ENCODE data around the gene REV3L. TPM values are rescaled to one million over a fixed set of nuclear protein-coding genes. Genes with fewer than 3 reads are reported as not detected.
"Not testable (repeated sequence)": the region's sequence is repeated elsewhere in the genome, so short reads cannot be mapped to it uniquely, and the experiment has no call there.

Gene REV3L
- total RNA-seq, 2 experiments from 2014 or later: 17.0 TPM

DNA sequence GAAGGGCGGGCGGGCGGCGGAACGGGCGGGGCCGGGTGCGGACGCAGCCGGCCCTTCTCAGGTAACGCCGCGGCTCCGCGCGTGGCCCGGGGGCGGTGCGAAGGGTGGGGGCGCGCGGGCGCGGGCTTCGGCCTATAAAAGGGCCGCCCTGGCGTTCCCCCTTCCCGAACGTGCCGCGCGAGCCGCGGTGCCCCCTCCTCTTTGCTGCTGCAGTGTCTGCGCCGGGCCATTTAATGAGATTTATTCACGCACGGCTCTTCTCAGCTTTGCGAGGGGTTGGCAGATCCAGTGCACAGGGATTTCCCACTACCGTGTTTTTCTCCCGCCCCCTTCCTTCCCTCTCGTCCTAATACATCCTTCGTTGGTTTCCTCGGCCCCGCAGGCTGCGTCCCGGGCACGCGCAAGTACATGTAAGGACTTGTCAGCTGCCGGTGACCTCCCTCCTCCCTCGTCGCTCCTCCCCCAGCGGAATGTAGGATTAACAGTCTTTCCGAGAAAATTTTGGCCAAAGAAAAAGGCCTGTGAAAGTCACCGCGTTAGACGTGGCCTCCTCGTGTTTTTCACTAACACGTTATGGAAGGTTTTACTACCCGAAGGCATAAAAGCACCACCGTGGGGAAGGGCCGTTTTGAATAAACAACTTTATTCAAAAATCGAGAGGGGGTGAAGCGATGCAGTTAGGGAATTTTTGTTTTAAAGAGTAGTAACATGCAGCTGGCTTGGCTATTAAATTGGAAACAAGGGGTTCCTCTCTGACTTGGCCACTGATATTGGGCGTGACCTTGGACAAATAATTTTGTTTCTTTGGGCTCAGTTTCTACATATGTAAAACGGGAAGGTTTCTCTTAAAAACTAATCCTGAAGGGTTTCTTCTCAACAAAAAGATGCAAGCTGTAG, 966 bp upstream of the REV3L start:
- peak overlapping the region; percentile 98 for H3K27ac Mint-ChIP-seq

DNA sequence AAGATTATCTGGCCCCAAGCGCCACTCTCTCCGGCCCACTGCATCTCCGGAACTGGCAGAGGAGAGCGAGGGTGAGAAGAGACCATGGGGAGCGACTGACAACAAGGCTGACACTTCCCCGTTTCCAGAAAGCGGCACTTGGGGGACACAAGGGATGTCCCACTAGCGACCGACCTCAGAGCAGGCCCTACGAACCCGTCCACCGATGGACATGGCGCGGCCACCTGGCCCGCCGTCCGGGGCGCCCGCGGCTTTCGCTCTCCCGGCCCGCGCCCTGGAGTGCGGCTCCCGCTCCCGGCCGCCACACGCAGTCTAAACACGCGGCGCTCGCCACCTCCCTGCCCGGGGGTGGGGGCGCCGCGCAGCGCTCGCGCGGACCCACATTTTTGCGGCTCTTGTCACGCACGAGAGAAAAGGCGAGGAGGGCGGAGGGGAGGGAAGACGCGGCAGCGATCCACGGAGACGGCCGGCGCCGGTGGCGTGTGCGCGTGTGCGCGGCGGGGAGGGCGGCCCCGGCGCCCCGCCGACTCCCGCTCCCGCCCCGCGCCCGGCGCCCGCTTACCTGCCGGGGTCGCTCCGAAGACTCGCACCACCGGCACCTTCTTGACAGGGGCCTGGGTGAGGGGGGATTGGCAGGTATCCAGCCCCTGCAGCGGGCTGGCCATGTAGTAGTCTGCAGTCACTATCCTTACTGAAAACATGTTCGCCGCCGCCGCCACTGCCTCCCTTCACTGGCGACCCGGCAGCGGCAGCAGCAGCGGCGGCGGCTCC, 645 bp downstream of the REV3L start:
- H3K27me3 Mint-ChIP-seq: no peaks in the 10 kb centered on the region
- peak; percentile 44 for DNase-seq
- peak overlapping the region; percentile 98 for H3K27ac Mint-ChIP-seq
- H3K36me3 Mint-ChIP-seq: peaks cover 25% of the 10 kb centered on the region
- H3K9me3 Mint-ChIP-seq: peaks cover 2% of the 10 kb centered on the region
- peaks cover 36% of the 10 kb centered on the region for H3K4me1 Mint-ChIP-seq
- peak overlapping the region; percentile 97 for H3K4me3 Mint-ChIP-seq

More for the DNA sequence above, 966 bp upstream of the REV3L start:
- Mint-ChIP-seq H3K9me3 (peaks cover 2% of the 10 kb centered on the region), H3K36me3 (peaks cover 35% of the 10 kb centered on the region), H3K4me3 (peak overlapping the region; percentile 97), H3K27me3 (no peaks in the 10 kb centered on the region), H3K4me1 (peaks cover 37% of the 10 kb centered on the region)
- DNase-seq: peak; percentile 80

DNA sequence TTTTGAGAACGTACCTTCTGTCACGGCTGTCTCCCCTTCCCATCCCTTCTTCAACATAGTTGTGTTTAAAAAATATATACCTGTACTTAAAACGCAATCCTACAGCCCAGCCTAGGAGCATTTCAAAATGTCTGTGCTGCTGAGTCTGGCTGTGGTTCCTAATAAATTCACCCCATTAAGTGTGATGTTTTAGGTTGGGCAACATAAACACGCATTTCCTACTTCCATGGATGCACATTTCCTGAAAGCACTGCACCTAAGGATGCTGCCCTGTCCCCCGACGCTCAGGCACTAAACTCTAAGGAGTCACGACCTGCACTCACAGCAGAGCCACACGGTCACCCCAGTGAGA, 1.2 kb downstream of the REV3L start:
- H3K4me1 Mint-ChIP-seq: peaks cover 33% of the 10 kb centered on the region

DNA sequence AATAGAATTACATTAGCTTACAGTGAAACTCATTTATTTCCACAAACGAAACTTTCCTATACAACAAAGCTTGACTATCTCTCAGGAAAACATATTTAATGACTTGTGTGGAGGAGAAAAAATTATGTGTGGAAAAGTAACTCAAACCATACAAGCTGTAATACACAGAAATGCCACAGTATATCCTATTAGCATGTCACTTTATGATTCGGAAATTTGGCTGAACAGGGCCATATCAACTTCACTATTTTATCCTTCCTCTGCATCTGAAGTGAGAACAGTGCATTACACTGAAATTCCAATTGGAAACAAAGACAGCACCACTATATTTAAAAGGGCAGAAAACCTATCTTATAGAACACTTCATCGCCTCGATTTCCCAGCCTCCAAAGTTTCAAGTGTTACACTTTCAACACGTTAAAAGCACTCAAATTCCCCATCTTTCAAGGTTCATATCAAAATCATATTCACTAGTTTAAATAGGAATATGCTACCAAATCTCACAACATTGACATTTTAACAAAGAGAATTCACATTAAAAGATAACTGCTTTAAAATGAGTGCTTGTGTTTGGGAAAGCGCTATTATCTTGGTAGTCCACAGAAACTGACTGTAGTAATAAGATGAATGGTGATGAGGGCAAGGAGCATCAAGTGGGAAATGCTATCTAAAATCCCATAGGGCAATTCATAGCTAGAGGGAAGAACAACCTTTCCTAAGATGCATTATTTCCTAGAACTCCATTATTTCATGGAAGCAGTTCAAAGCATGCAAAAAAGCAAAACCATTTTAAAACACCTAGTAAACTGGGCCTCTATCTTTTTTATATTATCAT, 1.8 kb downstream of the REV3L start:
- Mint-ChIP-seq H3K9me3 (no peaks in the 10 kb centered on the region), H3K4me3 (peak overlapping the region; percentile 97), H3K27me3 (no peaks in the 10 kb centered on the region), H3K27ac (peak overlapping the region; percentile 43), H3K36me3 (peaks cover 14% of the 10 kb centered on the region), H3K4me1 (peaks cover 28% of the 10 kb centered on the region)
- no peak for DNase-seq

More for the DNA sequence above, 1.2 kb downstream of the REV3L start:
- Mint-ChIP-seq H3K27ac (peak overlapping the region; percentile 90), H3K4me3 (peak overlapping the region; percentile 97), H3K27me3 (no peaks in the 10 kb centered on the region), H3K9me3 (peaks cover 2% of the 10 kb centered on the region), H3K36me3 (peaks cover 20% of the 10 kb centered on the region)
- DNase-seq: no peak

DNA sequence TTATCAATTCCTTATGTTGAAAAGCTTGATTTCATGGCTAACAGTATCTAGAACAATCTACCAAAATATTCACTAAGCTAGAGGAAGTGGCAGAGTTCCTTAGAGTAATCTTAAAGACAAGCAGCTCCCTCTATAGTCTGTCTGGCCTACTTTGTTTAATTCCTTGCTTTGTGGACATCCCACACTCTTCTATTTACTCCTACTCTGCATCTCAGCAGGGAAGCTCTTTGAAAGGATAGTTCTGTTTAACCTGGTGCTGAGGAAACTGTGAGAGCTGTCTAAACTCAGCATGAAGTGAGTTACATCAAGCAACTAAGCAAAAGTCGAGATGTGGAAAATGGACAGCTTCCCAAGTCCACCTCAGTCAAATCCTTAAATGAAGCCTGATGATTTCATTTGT, 4.3 kb downstream of the REV3L start:
- Mint-ChIP-seq H3K36me3 (peaks cover 4% of the 10 kb centered on the region), H3K9me3 (no peaks in the 10 kb centered on the region), H3K27me3 (no peaks in the 10 kb centered on the region), H3K4me3 (no peak overlapping the region), H3K27ac (no peak overlapping the region), H3K4me1 (peaks cover 34% of the 10 kb centered on the region)
- no peak for DNase-seq

DNA sequence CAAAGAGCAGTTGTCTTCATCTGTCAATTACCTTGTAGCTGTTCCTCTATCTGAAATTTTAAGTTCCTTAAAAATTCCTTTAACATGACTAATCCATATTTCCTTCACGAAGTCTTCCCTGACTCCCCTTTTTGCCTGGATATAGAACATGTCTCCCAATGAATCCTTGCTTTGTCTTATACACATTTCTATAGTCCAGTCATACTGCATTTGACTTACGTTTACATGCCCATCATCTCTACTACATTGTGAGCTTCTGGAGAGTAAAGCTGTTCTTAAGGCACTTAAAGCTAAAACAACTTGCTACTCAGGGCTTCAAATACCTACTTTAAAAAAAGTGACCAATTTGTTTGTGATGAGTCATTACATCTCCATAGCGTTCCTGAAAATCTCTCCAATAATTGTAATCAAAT, 4.9 kb downstream of the REV3L start:
- peaks cover 6% of the 10 kb centered on the region for H3K36me3 Mint-ChIP-seq
- no peaks in the 10 kb centered on the region for H3K27me3 Mint-ChIP-seq
- H3K27ac Mint-ChIP-seq: peak overlapping the region; percentile 28
- no peak overlapping the region for H3K4me3 Mint-ChIP-seq
- H3K9me3 Mint-ChIP-seq: no peaks in the 10 kb centered on the region
- H3K4me1 Mint-ChIP-seq: peaks cover 39% of the 10 kb centered on the region
- DNase-seq: no peak

DNA sequence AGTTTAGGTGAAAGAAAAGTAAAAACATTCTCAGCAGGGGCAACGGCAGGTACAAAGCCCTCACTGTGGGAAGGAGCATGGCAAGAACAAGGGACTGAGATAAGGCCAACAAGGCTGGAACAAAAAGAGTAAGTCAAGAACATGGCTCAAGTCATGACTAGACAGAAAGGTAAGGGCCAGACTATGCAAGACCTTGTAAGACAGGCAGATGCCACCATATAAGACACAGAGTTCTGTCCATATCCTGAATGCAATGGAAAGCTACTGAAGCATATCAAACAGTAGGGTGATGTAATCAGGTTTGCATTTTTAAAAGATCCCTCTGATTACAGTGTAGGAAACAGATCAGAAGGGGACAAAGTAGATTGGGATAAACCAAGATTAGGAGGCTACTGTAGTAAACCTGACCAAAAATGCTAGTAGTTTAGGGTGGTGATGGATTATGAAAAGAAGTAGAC, 5.5 kb downstream of the REV3L start:
- no peaks in the 10 kb centered on the region for H3K27me3 Mint-ChIP-seq
- no peaks in the 10 kb centered on the region for H3K9me3 Mint-ChIP-seq
- H3K36me3 Mint-ChIP-seq: peaks cover 9% of the 10 kb centered on the region
- no peak overlapping the region for H3K27ac Mint-ChIP-seq
- H3K4me1 Mint-ChIP-seq: peaks cover 44% of the 10 kb centered on the region
- H3K4me3 Mint-ChIP-seq: no peak overlapping the region
- DNase-seq: no peak

DNA sequence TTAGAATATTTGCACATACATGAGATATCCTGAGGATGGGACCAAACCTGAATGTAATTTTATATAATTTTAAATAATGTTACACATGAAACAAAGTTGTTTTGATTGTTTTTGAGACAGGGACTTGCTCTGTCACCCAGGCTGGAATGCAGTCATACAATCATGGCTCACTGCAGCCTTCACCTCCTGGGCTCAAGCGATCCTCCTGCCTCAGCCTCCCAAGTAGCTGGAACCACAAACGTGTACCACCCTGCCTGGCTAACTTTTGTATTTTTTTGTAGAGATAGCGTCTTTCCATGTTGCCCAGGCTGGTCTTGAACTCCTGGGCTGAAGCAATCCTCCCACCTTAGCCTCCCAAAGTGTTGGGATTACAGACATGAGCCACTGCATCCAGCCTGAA, 7.0 kb downstream of the REV3L start:
- H3K4me3 Mint-ChIP-seq, H3K36me3 Mint-ChIP-seq: not testable (repeated sequence)
- peaks cover 51% of the 10 kb centered on the region for H3K4me1 Mint-ChIP-seq

DNA sequence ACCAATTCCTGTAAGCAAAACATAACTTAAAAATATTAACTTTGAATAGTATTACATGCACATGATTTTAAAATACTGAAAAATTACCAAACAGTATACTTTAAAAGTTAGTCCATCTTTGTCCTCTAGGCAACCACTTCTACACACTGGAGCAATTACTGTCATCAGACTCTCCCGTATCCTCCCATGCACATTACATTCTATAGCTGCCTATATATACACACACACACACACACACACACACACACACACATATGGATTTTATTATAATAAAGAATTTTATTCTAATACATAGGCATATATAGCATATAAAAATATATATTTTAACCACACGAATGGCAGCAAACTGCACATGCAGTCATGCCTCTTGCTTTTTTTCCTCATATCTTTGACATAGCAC, 8.2 kb downstream of the REV3L start:
- Mint-ChIP-seq H3K27me3 (no peaks in the 10 kb centered on the region), H3K4me3 (no peak overlapping the region), H3K4me1 (peaks cover 48% of the 10 kb centered on the region), H3K27ac (no peak overlapping the region), H3K9me3 (no peaks in the 10 kb centered on the region), H3K36me3 (peaks cover 8% of the 10 kb centered on the region)
- DNase-seq: no peak

More for the DNA sequence above, 7.0 kb downstream of the REV3L start:
- not testable (repeated sequence) for H3K9me3 Mint-ChIP-seq, H3K27ac Mint-ChIP-seq, DNase-seq, H3K27me3 Mint-ChIP-seq

DNA sequence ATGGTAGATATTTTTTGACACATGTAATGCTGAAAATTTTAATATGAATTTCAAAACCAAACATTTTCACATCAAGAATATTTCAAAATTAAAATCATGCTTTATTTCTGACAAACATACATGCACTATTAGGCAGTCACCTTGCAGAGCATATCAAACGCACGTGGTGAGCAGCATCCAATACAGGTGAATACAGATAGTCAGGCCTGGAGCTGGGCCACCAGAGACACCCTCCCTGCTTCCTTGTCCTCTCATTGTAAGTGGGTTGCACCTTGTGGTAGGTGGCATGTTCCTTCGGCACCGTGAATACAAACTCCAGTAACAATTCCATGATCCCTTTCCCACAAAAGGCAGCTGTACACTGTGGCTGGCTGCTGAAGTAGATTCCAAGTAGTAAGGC, 8.9 kb downstream of the REV3L start:
- peaks cover 8% of the 10 kb centered on the region for H3K36me3 Mint-ChIP-seq
- H3K9me3 Mint-ChIP-seq: no peaks in the 10 kb centered on the region
- peaks cover 44% of the 10 kb centered on the region for H3K4me1 Mint-ChIP-seq
- no peak overlapping the region for H3K4me3 Mint-ChIP-seq
- H3K27ac Mint-ChIP-seq: no peak overlapping the region
- no peak for DNase-seq
- no peaks in the 10 kb centered on the region for H3K27me3 Mint-ChIP-seq

DNA sequence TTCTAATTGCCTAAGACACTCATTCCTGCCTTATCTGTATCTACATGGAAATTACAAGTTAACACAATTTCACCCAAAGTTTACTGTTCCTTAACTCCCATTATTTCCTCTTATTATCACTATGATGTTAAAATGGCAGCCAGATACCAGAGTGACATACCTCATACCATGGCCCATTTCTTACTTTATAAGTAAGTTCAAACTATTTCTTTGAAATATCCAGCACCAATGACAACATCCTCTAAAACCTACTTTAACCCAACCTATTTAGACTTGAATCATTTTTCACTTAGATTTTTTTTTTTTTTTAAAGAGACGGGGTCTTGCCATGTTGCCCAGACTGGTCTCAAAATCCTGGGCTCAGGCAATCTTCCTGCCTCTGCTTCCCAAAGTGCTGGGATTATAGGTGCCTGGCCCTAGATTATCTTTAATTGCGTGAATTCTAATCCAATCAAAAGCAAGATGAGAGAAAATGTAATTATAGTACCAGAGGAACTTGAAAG, 10.0 kb downstream of the REV3L start:
- Mint-ChIP-seq H3K9me3 (no peaks in the 10 kb centered on the region), H3K4me1 (peaks cover 45% of the 10 kb centered on the region), H3K4me3 (no peak overlapping the region), H3K27ac (peak overlapping the region; percentile 50), H3K36me3 (peaks cover 5% of the 10 kb centered on the region), H3K27me3 (no peaks in the 10 kb centered on the region)
- no peak for DNase-seq

DNA sequence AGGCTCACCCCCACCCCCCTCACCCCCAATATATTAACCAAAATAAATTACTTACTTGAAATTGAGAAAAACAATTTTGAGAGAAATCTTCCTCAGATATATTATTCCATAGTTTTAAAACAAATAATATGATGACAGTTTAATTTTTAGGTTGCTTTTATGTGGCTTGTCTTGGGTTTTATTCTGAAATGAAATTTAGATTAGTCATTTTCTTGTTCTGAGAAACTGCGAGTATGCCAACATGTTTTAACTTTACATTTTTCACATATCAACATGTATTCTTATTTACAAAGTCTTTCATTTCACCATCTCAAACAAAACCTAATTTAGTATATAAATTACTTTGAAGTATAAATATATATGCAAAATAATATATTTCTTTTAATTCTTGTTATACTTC, 11.1 kb downstream of the REV3L start:
- Mint-ChIP-seq H3K27ac (peak overlapping the region; percentile 32), H3K4me3 (no peak overlapping the region), H3K36me3 (peaks cover 5% of the 10 kb centered on the region), H3K9me3 (no peaks in the 10 kb centered on the region), H3K4me1 (peaks cover 38% of the 10 kb centered on the region), H3K27me3 (no peaks in the 10 kb centered on the region)
- no peak for DNase-seq

DNA sequence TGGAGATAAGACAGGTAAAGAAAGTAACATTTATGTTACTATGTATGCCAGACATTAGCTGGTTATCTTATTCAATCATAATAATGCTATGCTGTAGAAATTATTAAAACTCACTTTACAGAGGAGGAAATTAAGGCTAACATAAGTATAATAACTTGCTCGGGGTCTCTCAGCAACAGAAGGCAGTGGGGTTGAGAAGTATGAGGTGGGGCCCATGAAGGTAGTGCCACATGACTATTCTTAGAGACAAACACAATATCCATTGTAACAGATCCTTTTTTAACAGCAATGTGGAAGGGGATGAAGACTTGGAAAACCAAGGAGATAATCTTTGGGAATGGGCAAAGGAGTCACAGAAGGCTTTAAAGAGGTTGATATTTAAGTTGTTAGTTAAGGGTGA, 11.5 kb downstream of the REV3L start:
- Mint-ChIP-seq H3K36me3 (peaks cover 5% of the 10 kb centered on the region), H3K4me1 (peaks cover 38% of the 10 kb centered on the region), H3K27ac (peak overlapping the region; percentile 32), H3K4me3 (no peak overlapping the region), H3K27me3 (no peaks in the 10 kb centered on the region), H3K9me3 (no peaks in the 10 kb centered on the region)
- DNase-seq: no peak

DNA sequence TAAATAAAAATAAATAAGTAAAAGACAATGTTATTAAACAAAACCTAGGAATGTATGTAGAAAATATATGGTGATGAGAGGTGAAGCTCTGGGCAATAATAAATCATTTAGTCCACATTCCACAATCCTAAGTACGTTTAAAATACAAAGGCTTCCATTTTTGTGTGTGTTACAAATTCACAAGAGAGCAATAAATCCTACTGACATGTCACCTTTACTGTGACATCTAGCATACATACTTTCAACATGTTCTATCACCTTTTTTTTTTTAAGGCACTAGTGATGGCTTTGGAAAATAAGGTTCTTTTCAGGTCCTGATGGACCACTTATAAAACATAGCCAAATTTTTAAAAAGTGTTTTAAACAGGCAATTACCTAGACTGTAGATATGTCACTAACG, 12.0 kb downstream of the REV3L start:
- DNase-seq: no peak
- H3K27ac Mint-ChIP-seq: no peak overlapping the region
- H3K9me3 Mint-ChIP-seq: no peaks in the 10 kb centered on the region
- H3K4me3 Mint-ChIP-seq: no peak overlapping the region
- H3K27me3 Mint-ChIP-seq: no peaks in the 10 kb centered on the region
- H3K4me1 Mint-ChIP-seq: peaks cover 38% of the 10 kb centered on the region
- peaks cover 5% of the 10 kb centered on the region for H3K36me3 Mint-ChIP-seq

Data from activated naive CD8-positive, alpha-beta T cell treated with anti-CD3 and anti-CD28 coated beads for 36 hours (primary cell).